HUES48 (cell line): ENCODE data around the gene WDR59.

ENCODE experiments used
- H3K27ac ChIP-seq: one replicate; pipeline ENCODE4 v1.7.0; 2013; ENCODE audit warnings: low read depth, low read length, inconsistent platforms
- H3K27me3 ChIP-seq: 2 replicates; pipeline ENCODE4 v1.6.1; 2013; ENCODE audit warnings: mild to moderate bottlenecking, low read length; ENCODE audit not compliant: control insufficient read depth, insufficient read depth
- H3K36me3 ChIP-seq: 2 replicates; pipeline ENCODE4 v1.6.1; 2013; ENCODE audit warnings: low read length; ENCODE audit not compliant: control insufficient read depth, insufficient read depth
- H3K4me1 ChIP-seq: 2 replicates; pipeline ENCODE4 v1.6.1; 2013; ENCODE audit warnings: mild to moderate bottlenecking, low read length; ENCODE audit not compliant: control insufficient read depth, insufficient read depth
- H3K4me3 ChIP-seq: 2 replicates; pipeline ENCODE4 v1.5.1; 2013; ENCODE audit warnings: mild to moderate bottlenecking, low read depth, low read length
- H3K9ac ChIP-seq: 2 replicates; pipeline ENCODE4 v1.6.1; 2013; ENCODE audit warnings: mild to moderate bottlenecking, low read depth, low read length, moderate library complexity
- H3K9me3 ChIP-seq: 2 replicates; pipeline ENCODE4 v1.6.1; 2013; ENCODE audit warnings: low read length; ENCODE audit not compliant: control insufficient read depth, insufficient read depth

Gene WDR59

GRCh38 chr16:74982256-74982655, 2.7 kb downstream of the WDR59 start:
- Histone ChIP-seq H3K27ac (no peak overlapping the region), H3K36me3 (peaks cover 10% of the 10 kb centered on the region), H3K9ac (no peak overlapping the region), H3K4me1 (no peaks in the 10 kb centered on the region), H3K4me3 (no peak overlapping the region), H3K9me3 (no peaks in the 10 kb centered on the region), H3K27me3 (no peaks in the 10 kb centered on the region)

GRCh38 chr16:74975591-74975990, 9.3 kb downstream of the WDR59 start:
- H3K27ac ChIP-seq = no peak overlapping the region
- H3K27me3 ChIP-seq = no peaks in the 10 kb centered on the region
- no peaks in the 10 kb centered on the region for H3K9me3 ChIP-seq
- H3K4me1 ChIP-seq = no peaks in the 10 kb centered on the region
- peaks cover 20% of the 10 kb centered on the region for H3K36me3 ChIP-seq
- H3K9ac ChIP-seq = no peak overlapping the region
- no peak overlapping the region for H3K4me3 ChIP-seq

DNA sequence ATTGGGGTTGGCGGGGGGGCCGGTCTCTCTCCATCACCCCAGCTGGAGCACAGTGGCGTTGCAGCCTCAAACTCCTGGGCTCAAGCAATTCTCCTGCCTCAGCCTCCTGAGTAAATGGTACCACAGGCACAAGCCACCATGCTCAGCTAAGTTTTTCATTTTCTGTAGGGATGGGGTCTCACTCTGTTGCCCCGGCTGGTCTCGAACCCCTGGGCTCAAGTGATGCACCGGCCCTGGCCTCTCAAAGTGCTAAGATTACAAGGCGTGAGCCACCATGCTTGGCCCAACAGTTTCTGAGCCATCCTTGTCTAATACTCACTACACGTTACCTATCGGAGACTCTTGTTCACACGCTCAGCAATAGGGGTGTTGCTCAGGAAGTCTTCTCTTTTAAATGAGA, 11.6 kb downstream of the WDR59 start:
- Histone ChIP-seq H3K4me3 (no peak overlapping the region), H3K36me3 (peaks cover 13% of the 10 kb centered on the region), H3K27me3 (no peaks in the 10 kb centered on the region), H3K4me1 (no peaks in the 10 kb centered on the region), H3K9ac (no peak overlapping the region), H3K9me3 (no peaks in the 10 kb centered on the region), H3K27ac (no peak overlapping the region)

DNA sequence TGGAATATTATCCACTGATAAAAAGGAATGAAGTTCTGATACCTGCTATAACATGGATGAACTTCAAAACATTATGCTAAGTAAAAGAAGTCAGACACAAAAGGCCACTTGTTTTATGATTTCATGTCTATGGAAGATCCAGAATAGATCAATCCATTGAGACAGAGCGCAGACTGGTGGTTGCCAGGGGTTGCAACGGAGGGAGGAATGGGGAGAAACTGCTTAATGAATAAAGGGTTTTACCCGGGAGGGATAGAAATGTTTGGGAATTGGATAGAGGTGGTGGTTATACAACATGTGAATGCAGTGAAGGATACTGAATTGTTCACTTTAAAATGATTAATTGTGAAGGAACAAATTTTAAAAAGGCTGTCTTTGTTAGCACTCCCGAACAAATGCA, 30.2 kb downstream of the WDR59 start:
- H3K4me1 ChIP-seq = peaks cover 18% of the 10 kb centered on the region
- no peaks in the 10 kb centered on the region for H3K9me3 ChIP-seq
- no peak overlapping the region for H3K27ac ChIP-seq
- H3K27me3 ChIP-seq = no peaks in the 10 kb centered on the region
- no peak overlapping the region for H3K9ac ChIP-seq
- no peak overlapping the region for H3K4me3 ChIP-seq
- H3K36me3 ChIP-seq = peaks cover 59% of the 10 kb centered on the region

DNA sequence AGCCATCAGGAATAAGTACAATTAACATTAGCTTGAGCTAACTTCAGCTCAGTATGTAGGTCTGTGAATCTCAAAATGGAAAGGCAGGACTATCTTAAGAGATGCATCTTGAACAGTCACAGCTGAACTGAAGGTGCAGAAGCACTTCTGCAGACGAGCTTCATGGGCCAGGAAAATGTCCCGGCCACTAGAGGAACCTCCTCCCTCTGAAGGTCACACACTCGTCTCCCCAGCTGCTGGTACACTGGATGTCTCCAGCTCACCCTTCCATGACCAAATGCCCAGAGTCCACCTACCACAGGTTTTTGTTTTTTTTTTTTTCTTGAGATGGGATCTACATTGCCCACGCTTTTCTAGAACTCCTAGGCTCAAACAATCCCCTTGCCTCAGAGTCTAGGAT, 33.2 kb downstream of the WDR59 start:
- no peaks in the 10 kb centered on the region for H3K27me3 ChIP-seq
- peaks cover 8% of the 10 kb centered on the region for H3K4me1 ChIP-seq
- H3K36me3 ChIP-seq = peaks cover 71% of the 10 kb centered on the region
- no peak overlapping the region for H3K4me3 ChIP-seq
- no peak overlapping the region for H3K27ac ChIP-seq
- H3K9ac ChIP-seq = no peak overlapping the region
- no peaks in the 10 kb centered on the region for H3K9me3 ChIP-seq

DNA sequence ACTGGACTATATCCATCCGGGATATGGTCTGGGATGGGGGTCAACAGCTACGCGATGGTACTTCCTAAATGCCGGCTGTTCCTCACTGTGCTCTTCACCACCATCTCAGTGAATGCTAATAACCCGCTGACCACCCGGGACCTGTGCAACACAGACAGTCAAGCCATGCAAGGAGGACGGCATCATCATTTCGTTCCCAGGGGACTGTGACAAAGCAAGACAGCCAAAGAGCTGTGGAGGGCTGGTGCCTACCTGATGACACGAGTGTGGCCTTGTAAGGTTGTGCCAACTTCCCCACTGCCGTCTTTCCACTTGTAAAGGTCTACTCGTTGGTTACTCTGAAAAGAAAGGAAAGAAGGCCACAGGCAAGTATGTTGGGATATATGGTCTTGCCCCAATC, 33.7 kb downstream of the WDR59 start:
- Histone ChIP-seq H3K27ac (no peak overlapping the region), H3K9me3 (no peaks in the 10 kb centered on the region), H3K4me3 (no peak overlapping the region), H3K36me3 (peaks cover 71% of the 10 kb centered on the region), H3K9ac (no peak overlapping the region), H3K4me1 (peaks cover 3% of the 10 kb centered on the region; the same call in 1 of the 2 replicates), H3K27me3 (no peaks in the 10 kb centered on the region)

- no peak overlapping the region for H3K4me3 ChIP-seq
- H3K36me3 ChIP-seq = peaks cover 68% of the 10 kb centered on the region
- H3K9ac ChIP-seq = no peak overlapping the region
- H3K27me3 ChIP-seq = no peaks in the 10 kb centered on the region
- H3K4me1 ChIP-seq = no peaks in the 10 kb centered on the region
- no peaks in the 10 kb centered on the region for H3K9me3 ChIP-seq
- H3K27ac ChIP-seq = no peak overlapping the region
Observed at GRCh38 chr16:74950511-74950910, 34.4 kb downstream of the WDR59 start.

DNA sequence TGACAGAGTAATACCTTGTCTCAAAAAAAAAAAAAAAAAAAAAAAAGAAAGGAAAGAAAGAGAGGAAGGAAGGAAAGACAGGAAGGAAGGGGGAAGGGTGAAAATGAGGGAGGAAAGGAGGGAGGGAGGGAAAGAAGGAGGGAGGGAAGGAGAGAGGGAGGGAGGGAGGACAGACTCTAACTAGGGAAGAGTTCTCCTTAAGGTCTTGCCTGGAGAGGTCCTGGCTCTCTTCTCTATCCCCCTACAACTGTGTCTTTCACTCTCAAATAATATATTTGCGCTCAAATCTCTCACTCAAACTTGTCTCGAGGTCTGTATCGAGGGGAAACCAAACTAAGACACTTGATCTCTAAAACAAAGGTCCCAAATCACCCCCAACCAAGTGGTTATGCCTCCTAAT, 35.6 kb downstream of the WDR59 start:
- Histone ChIP-seq H3K9me3 (no peaks in the 10 kb centered on the region), H3K36me3 (peaks cover 64% of the 10 kb centered on the region), H3K27ac (no peak overlapping the region), H3K27me3 (no peaks in the 10 kb centered on the region), H3K9ac (no peak overlapping the region), H3K4me3 (no peak overlapping the region), H3K4me1 (no peaks in the 10 kb centered on the region)

GRCh38 chr16:74944466-74944865, 40.5 kb downstream of the WDR59 start:
- Histone ChIP-seq H3K27ac (no peak overlapping the region), H3K4me3 (no peak overlapping the region), H3K36me3 (peaks cover 79% of the 10 kb centered on the region), H3K27me3 (no peaks in the 10 kb centered on the region), H3K4me1 (no peaks in the 10 kb centered on the region), H3K9me3 (no peaks in the 10 kb centered on the region), H3K9ac (no peak overlapping the region)

- no peaks in the 10 kb centered on the region for H3K27me3 ChIP-seq
- no peaks in the 10 kb centered on the region for H3K4me1 ChIP-seq
- H3K9ac ChIP-seq = no peak overlapping the region
- H3K4me3 ChIP-seq = no peak overlapping the region
- H3K27ac ChIP-seq = no peak overlapping the region
- H3K36me3 ChIP-seq = peaks cover 79% of the 10 kb centered on the region
- no peaks in the 10 kb centered on the region for H3K9me3 ChIP-seq
Observed at GRCh38 chr16:74942977-74943918, 41.7 kb downstream of the WDR59 start.

GRCh38 chr16:74942566-74942965, 42.4 kb downstream of the WDR59 start:
- peaks cover 80% of the 10 kb centered on the region for H3K36me3 ChIP-seq
- no peaks in the 10 kb centered on the region for H3K27me3 ChIP-seq
- no peaks in the 10 kb centered on the region for H3K9me3 ChIP-seq
- no peak overlapping the region for H3K27ac ChIP-seq
- no peaks in the 10 kb centered on the region for H3K4me1 ChIP-seq
- H3K9ac ChIP-seq = no peak overlapping the region
- H3K4me3 ChIP-seq = no peak overlapping the region
